Dedifferentiated amniotic fluid mesenchymal stem cell (primary cell): ENCODE results near the gene MZT1.

Source experiments
- DNase-seq: peaks from one replicate; pipeline ENCODE4 v3.0.0-alpha.2; 2016; ENCODE audit errors: extremely low spot score

Gene MZT1

DNA sequence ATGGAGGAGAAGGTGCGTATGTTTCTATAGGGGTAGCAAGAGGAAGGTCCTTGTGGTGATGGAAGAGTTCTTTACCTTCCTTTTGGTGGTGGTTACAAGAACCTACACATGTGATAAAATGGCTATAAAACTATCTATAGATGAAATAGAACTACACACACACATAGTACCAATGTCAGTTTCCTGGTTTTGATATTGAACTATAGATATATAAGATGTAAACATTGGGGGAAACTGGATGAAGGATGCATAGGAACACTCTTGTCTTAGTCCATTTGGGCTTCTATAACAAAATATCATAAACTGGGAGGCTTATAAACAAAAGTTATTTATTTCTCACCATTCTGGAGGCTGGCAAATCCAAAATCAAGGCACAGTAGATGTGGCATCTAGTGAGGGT is 47.1 kb downstream of the MZT1 start:
- no peak for DNase-seq

DNA sequence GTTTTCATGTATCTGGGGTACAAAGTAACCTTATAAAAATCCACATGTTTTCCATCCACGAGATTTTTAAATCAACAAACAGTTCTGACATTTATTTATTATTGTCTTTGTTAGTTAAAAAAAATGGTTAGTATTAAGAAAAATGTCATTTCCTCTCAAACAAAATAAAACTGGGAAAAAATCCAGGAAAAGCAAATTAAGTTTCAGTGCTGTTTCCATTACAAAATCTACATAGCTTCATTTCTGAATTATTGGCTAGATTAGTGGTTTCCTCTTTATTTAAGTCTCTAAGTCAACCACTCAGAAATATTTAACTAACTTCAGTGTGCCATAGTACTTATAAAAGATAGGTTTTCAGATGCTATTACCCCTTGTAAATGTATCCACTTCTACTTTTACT is 49.1 kb downstream of the MZT1 start:
- no peak for DNase-seq

- DNase-seq, result no peak
Observed at GRCh38 chr13:72677431-72677830, 50.0 kb downstream of the MZT1 start.

GRCh38 chr13:72666391-72666790 is 61.0 kb downstream of the MZT1 start:
- DNase-seq, result no peak

- no peak for DNase-seq
Observed at GRCh38 chr13:72662548-72662947, 64.9 kb downstream of the MZT1 start.
